Astrocyte of the cerebellum (primary cell): Measurements from ENCODE around the gene SLCO3A1.

Experiments
- DNase-seq: peaks from one replicate; pipeline ENCODE4 v3.0.0-alpha.2; 2011; ENCODE audit warnings: low read depth
- H3K4me3 ChIP-seq: 2 replicates; pipeline ENCODE4 v1.5.1; 2011; ENCODE audit warnings: mild to moderate bottlenecking, low read depth, low read length, moderate library complexity
- in situ Hi-C: cut with HindIII; loops from 2 replicates; pipeline ENCODE4 v1.10.0; 2017; ENCODE audit warnings: low sequenced_read_pairs
- TF ChIP-seq, protein P1 (sequence below): IDR thresholded peaks from 2 replicates; pipeline ENCODE4 v1.5.1; 2012; ENCODE audit warnings: low read length, low read depth, moderate library complexity, mild to moderate bottlenecking; ENCODE audit errors: missing control alignments

Gene SLCO3A1

DNA sequence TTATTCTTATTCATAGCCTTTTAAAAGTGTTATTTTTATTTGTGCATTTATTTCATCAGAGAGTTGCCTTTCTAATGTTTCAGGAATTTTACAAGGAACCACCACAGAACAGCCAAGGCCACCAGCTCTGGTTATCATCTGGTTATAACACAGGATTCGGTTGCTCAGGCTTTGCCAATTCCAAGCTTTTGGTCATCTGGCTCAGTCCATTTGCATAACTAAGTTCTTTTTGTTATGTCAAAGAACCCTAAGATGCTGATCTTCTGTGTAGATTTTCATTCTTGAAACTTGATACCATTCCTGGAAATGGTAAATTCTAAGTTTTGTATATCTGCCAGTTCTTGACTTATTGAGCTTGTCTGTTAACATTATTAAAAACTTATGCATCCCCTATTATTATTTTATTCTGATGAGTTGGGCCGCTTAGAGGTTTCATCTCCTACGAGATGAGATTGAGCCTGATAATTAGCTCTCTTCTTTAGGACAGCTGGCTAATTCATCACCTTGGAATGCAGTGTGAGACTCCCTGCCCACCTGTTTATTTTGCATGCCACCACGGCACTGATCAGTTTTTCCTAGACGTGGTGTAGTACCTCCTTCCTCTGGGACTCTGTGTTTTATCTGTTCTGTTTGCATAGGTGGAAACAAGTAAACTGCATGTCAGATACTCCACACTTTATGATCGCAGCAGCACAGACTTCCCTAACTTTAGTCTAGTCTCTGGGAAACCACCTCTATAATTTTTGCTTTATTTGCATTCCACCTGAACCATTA is 264.8 kb downstream of the SLCO3A1 start:
- in situ Hi-C loops: no loop called here
- H3K4me3 ChIP-seq: no peak overlapping the region
- no peak for DNase-seq
- TF ChIP-seq, protein P1, sequence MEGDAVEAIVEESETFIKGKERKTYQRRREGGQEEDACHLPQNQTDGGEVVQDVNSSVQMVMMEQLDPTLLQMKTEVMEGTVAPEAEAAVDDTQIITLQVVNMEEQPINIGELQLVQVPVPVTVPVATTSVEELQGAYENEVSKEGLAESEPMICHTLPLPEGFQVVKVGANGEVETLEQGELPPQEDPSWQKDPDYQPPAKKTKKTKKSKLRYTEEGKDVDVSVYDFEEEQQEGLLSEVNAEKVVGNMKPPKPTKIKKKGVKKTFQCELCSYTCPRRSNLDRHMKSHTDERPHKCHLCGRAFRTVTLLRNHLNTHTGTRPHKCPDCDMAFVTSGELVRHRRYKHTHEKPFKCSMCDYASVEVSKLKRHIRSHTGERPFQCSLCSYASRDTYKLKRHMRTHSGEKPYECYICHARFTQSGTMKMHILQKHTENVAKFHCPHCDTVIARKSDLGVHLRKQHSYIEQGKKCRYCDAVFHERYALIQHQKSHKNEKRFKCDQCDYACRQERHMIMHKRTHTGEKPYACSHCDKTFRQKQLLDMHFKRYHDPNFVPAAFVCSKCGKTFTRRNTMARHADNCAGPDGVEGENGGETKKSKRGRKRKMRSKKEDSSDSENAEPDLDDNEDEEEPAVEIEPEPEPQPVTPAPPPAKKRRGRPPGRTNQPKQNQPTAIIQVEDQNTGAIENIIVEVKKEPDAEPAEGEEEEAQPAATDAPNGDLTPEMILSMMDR: no peak

DNA sequence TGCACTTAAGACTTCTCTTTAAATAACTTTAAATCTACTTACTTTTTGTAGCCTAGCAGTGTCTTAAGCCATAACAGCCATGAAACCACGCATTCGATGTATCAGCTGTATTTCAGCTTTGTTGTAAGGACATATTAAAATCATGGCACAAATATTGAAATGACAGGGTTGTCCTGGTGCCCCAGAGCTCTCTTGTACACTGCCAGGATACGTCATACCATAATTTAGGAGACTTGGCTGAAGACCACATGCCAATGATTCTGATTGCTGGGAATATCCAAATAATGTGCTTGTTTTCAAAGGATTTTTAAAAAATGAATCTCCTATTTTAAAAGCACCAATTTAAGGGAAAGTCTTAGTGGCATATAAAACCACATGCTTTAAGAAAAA is 265.4 kb downstream of the SLCO3A1 start:
- TF ChIP-seq, protein P1: no peak
- no peak overlapping the region for H3K4me3 ChIP-seq
- DNase-seq: no peak
- in situ Hi-C loops: no loop called here

DNA sequence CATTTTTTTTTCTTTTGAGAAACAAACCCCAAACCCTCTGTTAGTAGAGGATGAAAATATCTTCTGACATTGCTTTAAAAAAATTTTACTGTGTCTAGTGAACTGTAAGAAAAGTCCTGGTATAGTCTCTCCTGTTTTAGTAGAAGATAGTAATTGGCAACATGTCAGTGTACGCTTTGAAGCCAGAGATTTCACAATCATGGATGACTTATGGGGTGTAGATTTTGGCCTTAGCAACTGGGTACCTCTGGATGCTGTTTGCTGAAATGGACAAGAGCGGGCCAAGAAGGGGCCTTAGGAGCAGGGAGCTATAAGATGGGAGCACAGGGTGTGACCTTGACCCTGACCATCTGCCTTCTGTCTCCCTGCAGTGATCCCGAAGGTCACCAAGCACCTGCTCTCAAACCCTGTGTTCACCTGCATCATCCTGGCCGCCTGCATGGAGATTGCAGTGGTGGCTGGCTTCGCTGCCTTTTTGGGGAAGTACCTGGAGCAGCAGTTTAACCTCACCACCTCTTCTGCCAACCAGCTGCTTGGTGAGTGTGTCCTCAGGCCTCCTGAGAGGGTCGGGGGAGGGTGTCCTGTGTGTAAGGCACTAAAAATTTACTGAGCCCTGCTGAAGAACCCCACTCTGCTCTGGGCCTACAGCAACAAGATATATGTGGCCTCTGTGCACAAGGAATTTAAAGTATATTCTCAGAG is 266.7 kb downstream of the SLCO3A1 start:
- TF ChIP-seq, protein P1: no peak
- DNase-seq: no peak
- no peak overlapping the region for H3K4me3 ChIP-seq
- in situ Hi-C loops: no loop called here

DNA sequence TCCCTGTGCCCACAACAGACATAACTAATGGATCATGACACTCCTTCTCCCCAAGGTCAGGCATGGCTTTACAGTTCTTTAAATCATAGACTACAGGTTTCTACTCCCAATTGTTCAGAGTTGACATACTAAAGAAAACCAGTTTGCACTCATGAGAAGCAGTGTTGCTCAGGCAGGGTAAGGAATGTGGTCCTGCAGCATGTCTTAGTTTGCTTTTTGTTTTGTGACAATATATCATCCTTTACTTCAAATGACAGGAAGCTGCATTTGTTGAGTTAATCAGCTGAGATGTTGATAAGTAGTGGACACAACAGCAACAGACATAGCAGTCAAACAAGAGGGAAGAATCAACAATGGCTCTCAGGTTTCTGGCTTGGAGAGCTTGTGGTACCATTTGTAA is 267.5 kb downstream of the SLCO3A1 start:
- DNase-seq: no peak
- no peak overlapping the region for H3K4me3 ChIP-seq
- in situ Hi-C loops: no loop called here
- TF ChIP-seq, protein P1: no peak

DNA sequence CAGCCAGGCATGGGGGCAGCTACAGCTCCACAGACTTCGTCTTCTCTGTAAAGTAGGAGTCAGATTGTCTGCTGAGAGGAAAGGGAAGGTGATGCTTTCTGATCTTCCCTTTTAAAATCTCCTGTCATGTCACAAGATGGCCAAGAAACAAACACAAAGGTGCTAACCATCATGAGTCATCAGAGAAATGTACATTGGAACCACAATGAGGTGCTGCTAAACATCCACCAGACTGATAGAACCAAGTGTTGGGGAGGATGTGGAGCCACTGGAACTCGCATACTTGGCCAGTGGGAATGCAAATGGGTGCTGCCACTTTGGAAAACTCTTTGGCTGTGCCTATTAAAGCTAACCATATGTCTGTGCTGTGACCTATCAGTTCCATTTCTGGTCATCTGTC is 268.8 kb downstream of the SLCO3A1 start:
- TF ChIP-seq, protein P1: no peak
- DNase-seq: no peak
- in situ Hi-C loops: no loop called here
- H3K4me3 ChIP-seq: no peak overlapping the region

DNA sequence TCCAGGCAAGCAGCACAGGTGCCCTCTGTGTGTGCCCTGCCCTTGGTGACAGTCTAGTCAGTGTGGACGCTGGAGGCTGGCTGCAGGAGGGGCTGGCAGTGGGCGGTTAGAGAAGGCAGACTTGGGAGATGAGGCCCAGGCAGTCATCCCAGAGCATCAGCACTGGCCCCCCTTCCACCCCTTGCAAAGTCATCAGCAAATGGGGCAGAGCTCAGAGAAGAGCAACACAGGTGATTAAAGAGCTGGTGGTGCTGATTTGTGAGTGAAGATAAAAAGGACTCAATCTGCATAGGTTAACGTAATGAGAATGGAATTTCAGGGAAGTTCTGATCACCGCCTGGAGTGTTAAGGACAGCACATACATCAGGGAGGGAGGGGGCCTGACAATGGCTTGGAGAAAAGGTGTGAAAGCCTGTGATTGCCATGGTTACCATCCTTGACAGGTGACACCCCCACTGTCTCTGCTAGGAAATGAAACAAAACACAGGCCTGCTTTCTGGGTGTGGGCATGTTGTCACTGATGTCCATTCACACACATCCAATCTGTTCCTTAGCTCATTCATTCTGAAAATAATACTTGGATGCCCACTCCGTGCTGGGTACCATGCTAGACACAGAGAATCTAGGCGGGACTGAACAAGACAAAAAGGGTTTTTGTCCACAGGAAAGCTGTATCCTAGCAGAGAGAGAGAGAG is 270.6 kb downstream of the SLCO3A1 start:
- TF ChIP-seq, protein P1: no peak
- H3K4me3 ChIP-seq: no peak overlapping the region
- DNase-seq: no peak
- in situ Hi-C loops: no loop called here
